GM21717 (cell line): ENCODE measurements around the gene HSD17B2.

Experiments used
- ATAC-seq: cut with Tn5 transposase; IDR thresholded peaks from one replicate; pipeline ENCODE4 v1.9.1; 2021; ENCODE audit warnings: mild to moderate bottlenecking, moderate library complexity; ENCODE audit not compliant: unreplicated experiment

The HSD17B2 gene

GRCh38 chr16:82017911-82018568 is 17.0 kb upstream of the HSD17B2 start:
- ATAC-seq: no peak

- no peak for ATAC-seq
These were observed 15.5 kb upstream of the HSD17B2 start for GRCh38 chr16:82019535-82019934.

- no peak for ATAC-seq
These were observed 15.0 kb upstream of the HSD17B2 start for GRCh38 chr16:82020051-82020450.

GRCh38 chr16:82023206-82023605 is 11.8 kb upstream of the HSD17B2 start:
- no peak for ATAC-seq

GRCh38 chr16:82024316-82024715 is 10.7 kb upstream of the HSD17B2 start:
- ATAC-seq: no peak

- no peak for ATAC-seq
These were observed 10.2 kb upstream of the HSD17B2 start for GRCh38 chr16:82024883-82025282.

- no peak for ATAC-seq
These were observed 7.4 kb upstream of the HSD17B2 start for GRCh38 chr16:82027629-82028064.

GRCh38 chr16:82031116-82032084 is 3.7 kb upstream of the HSD17B2 start:
- ATAC-seq: no peak

- no peak for ATAC-seq
These were observed 2.0 kb upstream of the HSD17B2 start for GRCh38 chr16:82033006-82033405.

- ATAC-seq: no peak
These were observed 1.3 kb upstream of the HSD17B2 start for GRCh38 chr16:82033683-82034300.

GRCh38 chr16:82037251-82037650 is 2.2 kb downstream of the HSD17B2 start:
- ATAC-seq: no peak

- no peak for ATAC-seq
These were observed 2.6 kb downstream of the HSD17B2 start for GRCh38 chr16:82037666-82038065.

- no peak for ATAC-seq
These were observed 5.2 kb downstream of the HSD17B2 start for GRCh38 chr16:82040296-82040695.

GRCh38 chr16:82041542-82041941 is 6.5 kb downstream of the HSD17B2 start:
- no peak for ATAC-seq

GRCh38 chr16:82042144-82042543 is 7.1 kb downstream of the HSD17B2 start:
- no peak for ATAC-seq

GRCh38 chr16:82042846-82043245 is 7.8 kb downstream of the HSD17B2 start:
- no peak for ATAC-seq

- no peak for ATAC-seq
These were observed 8.9 kb downstream of the HSD17B2 start for GRCh38 chr16:82043680-82044584.

- no peak for ATAC-seq
These were observed 9.5 kb downstream of the HSD17B2 start for GRCh38 chr16:82044585-82044911.

GRCh38 chr16:82045465-82045864 is 10.4 kb downstream of the HSD17B2 start:
- no peak for ATAC-seq

GRCh38 chr16:82046541-82046940 is 11.5 kb downstream of the HSD17B2 start:
- no peak for ATAC-seq

GRCh38 chr16:82046941-82047340 is 11.9 kb downstream of the HSD17B2 start:
- ATAC-seq: no peak
